ENCODE results near the gene CFAP97D2. TPM values are rescaled to one million over a fixed set of nuclear protein-coding genes. Genes with fewer than 3 reads are reported as not detected.
"Not testable (repeated sequence)": the region's sequence is repeated elsewhere in the genome, so short reads cannot be mapped to it uniquely, and the experiment has no call there.

Gene CFAP97D2
- total RNA-seq, 1 donor from 2014 or later = not detected

- TF ChIP-seq CTCF (IDR thresholded peaks at IDR 0.05) = no peak
- no peak for ATAC-seq
- no peak overlapping the region for H3K4me3 ChIP-seq
- H3K36me3 ChIP-seq = peaks cover 100% of the 10 kb centered on the region
- no peaks in the 10 kb centered on the region for H3K9me3 ChIP-seq
- no peaks in the 10 kb centered on the region for H3K27me3 ChIP-seq
- DNase-seq = no peak
- H3K4me1 ChIP-seq = no peaks in the 10 kb centered on the region
- intact Hi-C loops (cut with DNase I) = no loop called here
- H3K27ac ChIP-seq = no peak overlapping the region
Observed at GRCh38 chr13:114241918-114242317, 62.9 kb downstream of the CFAP97D2 start.

GRCh38 chr13:114243971-114244370 is 64.9 kb downstream of the CFAP97D2 start:
- intact Hi-C loops (cut with DNase I) = no loop called here
- Histone ChIP-seq H3K27me3 (no peaks in the 10 kb centered on the region), H3K4me3 (no peak overlapping the region), H3K9me3 (no peaks in the 10 kb centered on the region), H3K27ac (no peak overlapping the region), H3K36me3 (peaks cover 98% of the 10 kb centered on the region), H3K4me1 (no peaks in the 10 kb centered on the region)
- ATAC-seq (no peak), DNase-seq (no peak)
- no peak for TF ChIP-seq CTCF (IDR thresholded peaks at IDR 0.05)

- H3K36me3 ChIP-seq = peaks cover 98% of the 10 kb centered on the region
- no peak overlapping the region for H3K4me3 ChIP-seq
- H3K4me1 ChIP-seq = no peaks in the 10 kb centered on the region
- no peaks in the 10 kb centered on the region for H3K27me3 ChIP-seq
- intact Hi-C loops (cut with DNase I) = no loop called here
- DNase-seq = no peak
- no peak overlapping the region for H3K27ac ChIP-seq
- no peak for TF ChIP-seq CTCF (IDR thresholded peaks at IDR 0.05)
- ATAC-seq = no peak
- H3K9me3 ChIP-seq = no peaks in the 10 kb centered on the region
Observed at GRCh38 chr13:114244637-114245036, 65.6 kb downstream of the CFAP97D2 start.

GRCh38 chr13:114248011-114248410 is 69.0 kb downstream of the CFAP97D2 start:
- Histone ChIP-seq H3K27me3 (no peaks in the 10 kb centered on the region), H3K4me1 (no peaks in the 10 kb centered on the region), H3K9me3 (no peaks in the 10 kb centered on the region), H3K27ac (no peak overlapping the region), H3K4me3 (no peak overlapping the region), H3K36me3 (peaks cover 97% of the 10 kb centered on the region)
- intact Hi-C loops (cut with DNase I) = no loop called here
- DNase-seq (no peak), ATAC-seq (no peak)
- TF ChIP-seq CTCF (IDR thresholded peaks at IDR 0.05) = no peak

GRCh38 chr13:114249077-114249476 is 70.0 kb downstream of the CFAP97D2 start:
- intact Hi-C loops (cut with DNase I) = no loop called here
- DNase-seq = no peak
- no peak for TF ChIP-seq CTCF (IDR thresholded peaks at IDR 0.05)
- H3K27ac ChIP-seq = no peak overlapping the region
- H3K4me3 ChIP-seq = no peak overlapping the region
- peaks cover 97% of the 10 kb centered on the region for H3K36me3 ChIP-seq
- H3K27me3 ChIP-seq = no peaks in the 10 kb centered on the region
- no peaks in the 10 kb centered on the region for H3K4me1 ChIP-seq
- ATAC-seq = no peak
- H3K9me3 ChIP-seq = no peaks in the 10 kb centered on the region

- DNase-seq; H3K27me3 ChIP-seq; intact Hi-C loops (cut with DNase I); ATAC-seq; H3K4me3 ChIP-seq; H3K4me1 ChIP-seq; H3K27ac ChIP-seq; H3K9me3 ChIP-seq: not testable (repeated sequence)
- peaks cover 97% of the 10 kb centered on the region for H3K36me3 ChIP-seq
Observed at GRCh38 chr13:114251639-114252440, 72.8 kb downstream of the CFAP97D2 start.

All from upper lobe of right lung (tissue), 1 donor.